PC-3 (cell line): ENCODE measurements around the gene ZWILCH.
"Not testable (repeated sequence)": the region's sequence is repeated elsewhere in the genome, so short reads cannot be mapped to it uniquely, and the experiment has no call there.

Source experiments
- CTCF ChIP-seq: fragments of 300-600 bp; sonication (generic); conservative IDR thresholded peaks from 2 replicates; pipeline ENCODE4 v1.5.1; 2017; ENCODE audit warnings: antibody characterized with exemption, low read depth, mild to moderate bottlenecking, low read length
- EZH2 ChIP-seq: fragments of 300-600 bp; sonication (generic); IDR thresholded peaks from one replicate; pipeline ENCODE4 v1.6.1; 2017; ENCODE audit warnings: antibody characterized with exemption, mild to moderate bottlenecking, low read length; ENCODE audit not compliant: unreplicated experiment
- EZH2phosphoT487 ChIP-seq: fragments of 300-600 bp; sonication (generic); IDR thresholded peaks from 2 replicates; pipeline ENCODE4 v1.6.1; 2018; ENCODE audit warnings: mild to moderate bottlenecking, antibody characterized with exemption, low read length, borderline replicate concordance

GRCh38 chr15:66470825-66471224 lies 34.3 kb upstream of the ZWILCH start:
- TF ChIP-seq CTCF, EZH2, EZH2phosphoT487: not testable (repeated sequence)
